Measurements from ENCODE around the gene RPS6KA1.

- TF ChIP-seq EZH2 (IDR thresholded peaks at IDR 0.05) (no peak), POLR2AphosphoS5 (IDR thresholded peaks at IDR 0.05; ENCODE audit: borderline replicate concordance, low read depth, low read length) (no peak), FOXP2 (optimal IDR thresholded peaks at IDR 0.05; ENCODE audit: control extremely low read depth, extremely low read length, insufficient read depth) (no peak)
These were observed 44.5 kb downstream of the RPS6KA1 start for GRCh38 chr1:26574018-26574417.
